Measurements from ENCODE around the gene HOXB6.

The HOXB6 gene

DNA sequence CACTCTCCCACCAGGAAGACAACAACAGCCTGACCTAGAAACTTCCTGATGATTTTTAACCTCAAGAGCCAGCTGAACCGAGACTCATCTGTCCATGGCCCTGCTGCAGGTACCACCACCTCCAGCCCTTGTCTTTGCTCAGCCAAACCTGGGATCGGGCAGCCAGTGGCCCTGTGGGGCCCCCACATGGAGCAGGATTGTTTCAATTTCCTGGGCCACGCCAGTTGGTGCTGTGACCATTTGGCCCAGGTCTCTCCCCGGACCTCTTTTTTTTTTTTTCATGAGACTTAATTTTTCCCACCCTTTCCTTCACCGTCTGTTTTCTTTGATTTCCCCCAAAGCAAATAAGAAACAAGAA is 51.6 kb downstream of the HOXB6 start:
- H3K9me3 ChIP-seq (ENCODE audit: control insufficient read depth, insufficient read depth, low read depth, low read length) = no peaks in the 10 kb centered on the region
- TF ChIP-seq GLIS2 (tag by site-specific recombination; IDR thresholded peaks at IDR 0.05) = peak; percentile 27; the same call in 1 of the 2 replicates
- TF ChIP-seq GLIS1 (tag by site-specific recombination; IDR thresholded peaks at IDR 0.05) = peak; percentile 66
- TF ChIP-seq ZNF394 (tag by site-specific recombination; IDR thresholded peaks at IDR 0.05; ENCODE audit: borderline replicate concordance) = peak; percentile 21; the same call in 1 of the 2 replicates
- TF ChIP-seq ZNF292 (tag by site-specific recombination; IDR thresholded peaks at IDR 0.05; ENCODE audit: borderline replicate concordance, low read depth) = no peak
- no peak for TF ChIP-seq ZNF391 (tag by site-specific recombination; IDR thresholded peaks at IDR 0.05; ENCODE audit: borderline replicate concordance, low read depth)
- H3K4me1 ChIP-seq (ENCODE audit: control insufficient read depth, insufficient read depth, low read length) = peaks cover 58% of the 10 kb centered on the region
- ChIA-PET CTCF (interaction anchor here (0.7 kb wide), 1 partner anchor 226 kb away, joined by 3 read pairs; no protein-coding TSS in a partner anchor), POLR2A (no interaction called here)
- H3K27ac ChIP-seq (ENCODE audit: extremely low read depth, low read depth, low read length) = no peak overlapping the region
- peaks cover 15 to 54% of the 10 kb centered on the region in 2 experiments for H3K36me3 ChIP-seq (ENCODE audit: control insufficient read depth in 2 of 2, insufficient read depth in 1 of 2, low read length in 2 of 2)
- H3K4me3 ChIP-seq (ENCODE audit: low read depth, low read length) = no peak overlapping the region

DNA sequence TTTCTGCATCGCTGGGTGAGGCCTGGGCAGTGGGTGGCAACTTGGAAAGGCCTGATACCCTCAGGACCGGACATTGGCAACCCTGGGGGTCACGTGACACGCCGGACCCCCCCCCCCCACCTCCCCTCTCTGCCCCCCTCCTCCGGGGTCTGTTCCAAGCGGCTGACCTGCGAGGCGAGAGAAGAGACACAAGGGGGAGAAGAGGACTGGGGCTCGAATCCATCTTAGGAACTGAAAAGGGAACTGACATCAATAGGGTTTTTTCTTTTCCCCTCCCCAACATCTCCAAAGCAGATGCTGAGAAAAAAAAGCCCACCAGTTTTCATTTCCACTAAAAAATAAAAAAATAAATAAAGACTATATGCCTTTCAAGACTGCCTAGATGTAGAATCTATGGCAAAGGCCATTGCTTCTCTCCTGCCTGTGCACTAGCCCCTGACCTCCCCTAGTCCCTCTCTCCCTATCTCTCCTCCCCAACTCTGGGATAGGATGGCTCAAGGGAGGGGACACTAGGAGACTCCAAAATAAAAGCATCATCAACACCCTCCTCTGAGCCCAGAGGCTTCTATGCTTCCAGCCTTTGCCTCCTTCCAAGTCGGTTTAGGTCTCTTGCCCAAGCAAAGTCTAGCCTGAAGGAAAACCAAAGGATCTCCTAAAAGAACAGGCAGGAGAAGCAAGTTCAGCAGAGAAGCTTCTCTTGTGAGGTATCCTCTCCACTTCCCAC is 52.2 kb downstream of the HOXB6 start:
- Histone ChIP-seq H3K27ac (ENCODE audit: extremely low read depth, low read depth, low read length) (no peak overlapping the region), H3K36me3 (ENCODE audit: control insufficient read depth in 2 of 2, insufficient read depth in 1 of 2, low read length in 2 of 2) (peaks cover 15 to 51% of the 10 kb centered on the region in 2 experiments), H3K4me1 (ENCODE audit: control insufficient read depth, insufficient read depth, low read length) (peaks cover 55% of the 10 kb centered on the region), H3K9me3 (ENCODE audit: control insufficient read depth, insufficient read depth, low read depth, low read length) (no peaks in the 10 kb centered on the region), H3K4me3 (ENCODE audit: low read depth, low read length) (no peak overlapping the region)
- ChIA-PET POLR2A (interaction anchor here (1.0 kb wide), 1 partner anchor 11 kb away, joined by 3 read pairs; no protein-coding TSS in a partner anchor), CTCF (interaction anchor here (0.7 kb wide), 1 partner anchor 225 kb away, joined by 3 read pairs; no protein-coding TSS in a partner anchor)
- TF ChIP-seq, protein P1, sequence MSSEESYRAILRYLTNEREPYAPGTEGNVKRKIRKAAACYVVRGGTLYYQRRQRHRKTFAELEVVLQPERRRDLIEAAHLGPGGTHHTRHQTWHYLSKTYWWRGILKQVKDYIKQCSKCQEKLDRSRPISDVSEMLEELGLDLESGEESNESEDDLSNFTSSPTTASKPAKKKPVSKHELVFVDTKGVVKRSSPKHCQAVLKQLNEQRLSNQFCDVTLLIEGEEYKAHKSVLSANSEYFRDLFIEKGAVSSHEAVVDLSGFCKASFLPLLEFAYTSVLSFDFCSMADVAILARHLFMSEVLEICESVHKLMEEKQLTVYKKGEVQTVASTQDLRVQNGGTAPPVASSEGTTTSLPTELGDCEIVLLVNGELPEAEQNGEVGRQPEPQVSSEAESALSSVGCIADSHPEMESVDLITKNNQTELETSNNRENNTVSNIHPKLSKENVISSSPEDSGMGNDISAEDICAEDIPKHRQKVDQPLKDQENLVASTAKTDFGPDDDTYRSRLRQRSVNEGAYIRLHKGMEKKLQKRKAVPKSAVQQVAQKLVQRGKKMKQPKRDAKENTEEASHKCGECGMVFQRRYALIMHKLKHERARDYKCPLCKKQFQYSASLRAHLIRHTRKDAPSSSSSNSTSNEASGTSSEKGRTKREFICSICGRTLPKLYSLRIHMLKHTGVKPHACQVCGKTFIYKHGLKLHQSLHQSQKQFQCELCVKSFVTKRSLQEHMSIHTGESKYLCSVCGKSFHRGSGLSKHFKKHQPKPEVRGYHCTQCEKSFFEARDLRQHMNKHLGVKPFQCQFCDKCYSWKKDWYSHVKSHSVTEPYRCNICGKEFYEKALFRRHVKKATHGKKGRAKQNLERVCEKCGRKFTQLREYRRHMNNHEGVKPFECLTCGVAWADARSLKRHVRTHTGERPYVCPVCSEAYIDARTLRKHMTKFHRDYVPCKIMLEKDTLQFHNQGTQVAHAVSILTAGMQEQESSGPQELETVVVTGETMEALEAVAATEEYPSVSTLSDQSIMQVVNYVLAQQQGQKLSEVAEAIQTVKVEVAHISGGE (tag by site-specific recombination; conservative IDR thresholded peaks at IDR 0.05; ENCODE audit: low read depth) = no peak
- TF ChIP-seq GLIS2 (tag by site-specific recombination; IDR thresholded peaks at IDR 0.05) (no peak), ZNF677 (tag by site-specific recombination; IDR thresholded peaks at IDR 0.05) (peak; percentile 90), KLF9 (tag by site-specific recombination; IDR thresholded peaks at IDR 0.05; ENCODE audit: low read depth) (no peak), ZNF133 (tag by site-specific recombination; IDR thresholded peaks at IDR 0.05) (no peak), MYNN (tag by site-specific recombination; IDR thresholded peaks at IDR 0.05; ENCODE audit: borderline replicate concordance) (peak; percentile 92), IKZF3 (tag by site-specific recombination; IDR thresholded peaks at IDR 0.05) (0 out of 2 replicates have a peak, but pooled peaks have one; percentile 48)
- TF ChIP-seq, protein P2, sequence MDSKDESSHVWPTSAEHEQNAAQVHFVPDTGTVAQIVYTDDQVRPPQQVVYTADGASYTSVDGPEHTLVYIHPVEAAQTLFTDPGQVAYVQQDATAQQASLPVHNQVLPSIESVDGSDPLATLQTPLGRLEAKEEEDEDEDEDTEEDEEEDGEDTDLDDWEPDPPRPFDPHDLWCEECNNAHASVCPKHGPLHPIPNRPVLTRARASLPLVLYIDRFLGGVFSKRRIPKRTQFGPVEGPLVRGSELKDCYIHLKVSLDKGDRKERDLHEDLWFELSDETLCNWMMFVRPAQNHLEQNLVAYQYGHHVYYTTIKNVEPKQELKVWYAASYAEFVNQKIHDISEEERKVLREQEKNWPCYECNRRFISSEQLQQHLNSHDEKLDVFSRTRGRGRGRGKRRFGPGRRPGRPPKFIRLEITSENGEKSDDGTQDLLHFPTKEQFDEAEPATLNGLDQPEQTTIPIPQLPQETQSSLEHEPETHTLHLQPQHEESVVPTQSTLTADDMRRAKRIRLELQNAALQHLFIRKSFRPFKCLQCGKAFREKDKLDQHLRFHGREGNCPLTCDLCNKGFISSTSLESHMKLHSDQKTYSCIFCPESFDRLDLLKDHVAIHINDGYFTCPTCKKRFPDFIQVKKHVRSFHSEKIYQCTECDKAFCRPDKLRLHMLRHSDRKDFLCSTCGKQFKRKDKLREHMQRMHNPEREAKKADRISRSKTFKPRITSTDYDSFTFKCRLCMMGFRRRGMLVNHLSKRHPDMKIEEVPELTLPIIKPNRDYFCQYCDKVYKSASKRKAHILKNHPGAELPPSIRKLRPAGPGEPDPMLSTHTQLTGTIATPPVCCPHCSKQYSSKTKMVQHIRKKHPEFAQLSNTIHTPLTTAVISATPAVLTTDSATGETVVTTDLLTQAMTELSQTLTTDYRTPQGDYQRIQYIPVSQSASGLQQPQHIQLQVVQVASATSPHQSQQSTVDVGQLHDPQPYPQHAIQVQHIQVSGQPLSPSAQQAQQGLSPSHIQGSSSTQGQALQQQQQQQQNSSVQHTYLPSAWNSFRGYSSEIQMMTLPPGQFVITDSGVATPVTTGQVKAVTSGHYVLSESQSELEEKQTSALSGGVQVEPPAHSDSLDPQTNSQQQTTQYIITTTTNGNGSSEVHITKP (tag by site-specific recombination; IDR thresholded peaks at IDR 0.05) = peak; percentile 13; the same call in 1 of the 2 replicates
- TF ChIP-seq, protein P3, sequence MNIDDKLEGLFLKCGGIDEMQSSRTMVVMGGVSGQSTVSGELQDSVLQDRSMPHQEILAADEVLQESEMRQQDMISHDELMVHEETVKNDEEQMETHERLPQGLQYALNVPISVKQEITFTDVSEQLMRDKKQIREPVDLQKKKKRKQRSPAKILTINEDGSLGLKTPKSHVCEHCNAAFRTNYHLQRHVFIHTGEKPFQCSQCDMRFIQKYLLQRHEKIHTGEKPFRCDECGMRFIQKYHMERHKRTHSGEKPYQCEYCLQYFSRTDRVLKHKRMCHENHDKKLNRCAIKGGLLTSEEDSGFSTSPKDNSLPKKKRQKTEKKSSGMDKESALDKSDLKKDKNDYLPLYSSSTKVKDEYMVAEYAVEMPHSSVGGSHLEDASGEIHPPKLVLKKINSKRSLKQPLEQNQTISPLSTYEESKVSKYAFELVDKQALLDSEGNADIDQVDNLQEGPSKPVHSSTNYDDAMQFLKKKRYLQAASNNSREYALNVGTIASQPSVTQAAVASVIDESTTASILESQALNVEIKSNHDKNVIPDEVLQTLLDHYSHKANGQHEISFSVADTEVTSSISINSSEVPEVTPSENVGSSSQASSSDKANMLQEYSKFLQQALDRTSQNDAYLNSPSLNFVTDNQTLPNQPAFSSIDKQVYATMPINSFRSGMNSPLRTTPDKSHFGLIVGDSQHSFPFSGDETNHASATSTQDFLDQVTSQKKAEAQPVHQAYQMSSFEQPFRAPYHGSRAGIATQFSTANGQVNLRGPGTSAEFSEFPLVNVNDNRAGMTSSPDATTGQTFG (tag by site-specific recombination; IDR thresholded peaks at IDR 0.05; ENCODE audit: borderline replicate concordance) = no peak
